Activated T-helper 1 cell treated with anti-CD3 and anti-CD28 coated beads, Interleukin-12 subunit alpha, Interleukin-12 subunit beta, Interleukin-2, Interleukin-4 antibody, amounts not matched to agents 30 ng/mL and 10 ng/mL and 1 ng/mL, durations not matched to agents 14 hours and 24 hours and 36 hours (primary cell): ENCODE measurements around the gene SELENOO. TPM values are rescaled to one million over a fixed set of nuclear protein-coding genes. Genes with fewer than 3 reads are reported as not detected.
A peak's percentile ranks its signal among the peaks of the same experiment; 100 is the strongest.

Source experiments
- DNase-seq: peaks from one replicate; pipeline ENCODE4 v3.0.0; 2021; ENCODE audit warnings: low spot score
- H3K27ac Mint-ChIP-seq: one replicate; pipeline ENCODE4 v1.8.0; 2021; ENCODE audit warnings: mild to moderate bottlenecking, mixed read lengths
- H3K27me3 Mint-ChIP-seq: one replicate; pipeline ENCODE4 v1.8.0; 2022; ENCODE audit warnings: mild to moderate bottlenecking, moderate library complexity, mixed read lengths; ENCODE audit not compliant: insufficient read depth
- H3K36me3 Mint-ChIP-seq: one replicate; pipeline ENCODE4 v1.8.0; 2021; ENCODE audit warnings: low read depth, mixed read lengths
- H3K4me1 Mint-ChIP-seq: one replicate; pipeline ENCODE4 v1.8.0; 2021; ENCODE audit warnings: low read depth, mixed read lengths
- H3K4me3 Mint-ChIP-seq: one replicate; pipeline ENCODE4 v1.8.0; 2021; ENCODE audit warnings: mild to moderate bottlenecking, moderate library complexity, mixed read lengths
- H3K9me3 Mint-ChIP-seq: one replicate; pipeline ENCODE4 v1.8.0; 2021; ENCODE audit warnings: mixed read lengths
- intact Hi-C: fragments of 100-400 bp; cut with micrococcal nuclease; formaldehyde crosslinking; loops from one replicate; pipeline ENCODE4 v1.15.1; 2024
- total RNA-seq: library from RNA; stranded (reverse); gene quantifications from 2 replicates; pipeline ENCODE4 v1.2.3, GENCODE V29; 2022

The SELENOO gene
- total RNA-seq, 1 donor from 2014 or later: 25.9 TPM

GRCh38 chr22:50238755-50239154 lies 37.9 kb downstream of the SELENOO start:
- H3K9me3 Mint-ChIP-seq: peaks cover 7% of the 10 kb centered on the region
- intact Hi-C loops: no loop called here

GRCh38 chr22:50242406-50242949 lies 41.7 kb downstream of the SELENOO start:
- Mint-ChIP-seq H3K27ac (no peak overlapping the region), H3K4me1 (peaks cover 26% of the 10 kb centered on the region), H3K4me3 (peak overlapping the region; percentile 99), H3K36me3 (peaks cover 18% of the 10 kb centered on the region), H3K9me3 (no peaks in the 10 kb centered on the region), H3K27me3 (peaks cover 2% of the 10 kb centered on the region)
- intact Hi-C loops: loop anchor here (5.0 to 10.0 kb wide), 3 partner anchors 85 to 255 kb away; partner anchors contain the start of genes DENND6B and SBF1
- DNase-seq: no peak

More at GRCh38 chr22:50238755-50239154, 37.9 kb downstream of the SELENOO start:
- H3K4me1 Mint-ChIP-seq: peaks cover 17% of the 10 kb centered on the region
- H3K4me3 Mint-ChIP-seq: no peak overlapping the region
- H3K36me3 Mint-ChIP-seq: peaks cover 32% of the 10 kb centered on the region
- DNase-seq: no peak
- H3K27me3 Mint-ChIP-seq: no peaks in the 10 kb centered on the region
- no peak overlapping the region for H3K27ac Mint-ChIP-seq

GRCh38 chr22:50243685-50244419 lies 43.0 kb downstream of the SELENOO start:
- peak overlapping the region; percentile 99 for H3K4me3 Mint-ChIP-seq
- no peak for DNase-seq
- H3K4me1 Mint-ChIP-seq: peaks cover 26% of the 10 kb centered on the region
- H3K36me3 Mint-ChIP-seq: peaks cover 15% of the 10 kb centered on the region
- H3K9me3 Mint-ChIP-seq: no peaks in the 10 kb centered on the region
- intact Hi-C loops: loop anchor here (2.0 to 10.0 kb wide), 4 partner anchors 43 to 253 kb away; partner anchors contain the start of genes DENND6B, SBF1 and SELENOO
- peak overlapping the region; percentile 100 for H3K27ac Mint-ChIP-seq
- peaks cover 2% of the 10 kb centered on the region for H3K27me3 Mint-ChIP-seq

- no peaks in the 10 kb centered on the region for H3K9me3 Mint-ChIP-seq
These were observed 43.8 kb downstream of the SELENOO start, which contains the start of gene TUBGCP6 for GRCh38 chr22:50244420-50245213. Gene TUBGCP6, minus strand, starts transcription at chr22:50245023. Its CDS starts 564 bp downstream, at chr22:50244459.

DNA sequence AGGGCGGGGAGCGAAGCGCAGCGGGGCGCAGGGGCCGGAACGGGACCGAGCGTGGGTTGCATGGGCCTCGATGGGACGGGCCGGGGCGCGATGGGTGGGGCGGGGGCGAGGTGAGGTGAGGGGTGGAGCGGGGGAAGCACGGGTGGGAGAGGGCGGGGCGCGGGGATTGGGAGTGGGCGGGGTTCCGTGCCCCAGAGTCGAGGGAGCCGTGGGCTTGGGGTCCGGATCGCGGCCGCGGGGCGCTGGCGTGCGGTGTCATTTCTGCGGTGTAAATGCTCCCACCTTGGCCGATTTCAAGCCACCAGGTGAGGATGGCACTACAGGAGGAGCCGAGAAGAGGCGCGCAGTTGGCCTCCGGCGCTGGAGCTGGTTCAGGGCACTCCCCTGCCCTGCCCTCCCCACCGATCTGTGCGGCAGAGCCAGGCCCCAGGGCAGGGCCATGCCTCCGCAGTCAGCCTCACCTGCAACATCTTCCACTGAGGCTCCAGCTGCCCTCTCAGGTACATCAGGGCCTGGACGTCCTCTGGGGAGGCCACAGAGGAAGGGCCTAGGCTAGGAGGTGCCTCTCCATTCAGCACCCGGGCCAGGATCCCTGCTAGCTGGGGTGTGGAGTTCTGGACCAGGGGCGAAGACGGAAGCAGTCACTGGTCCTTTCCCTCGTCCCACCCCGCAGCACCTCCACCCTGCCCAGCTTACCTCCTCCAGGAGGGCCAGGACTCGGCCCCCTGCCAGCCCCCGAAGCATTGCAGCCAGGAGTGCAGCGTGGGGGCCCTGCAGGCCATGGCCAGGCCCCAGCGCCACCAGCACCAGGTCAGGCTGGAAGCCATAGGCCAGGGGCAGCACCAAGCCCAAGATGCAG lies 44.6 kb downstream of the SELENOO start:
- H3K36me3 Mint-ChIP-seq: peaks cover 11% of the 10 kb centered on the region
- H3K4me1 Mint-ChIP-seq: peaks cover 26% of the 10 kb centered on the region
- H3K4me3 Mint-ChIP-seq: peak overlapping the region; percentile 99
- intact Hi-C loops: loop anchor here (1.0 to 10.0 kb wide), 3 partner anchors 25 to 229 kb away; partner anchors contain the start of genes MAPK11, SBF1 and SELENOO
- H3K9me3 Mint-ChIP-seq: no peaks in the 10 kb centered on the region
- peak overlapping the region; percentile 100 for H3K27ac Mint-ChIP-seq
- peaks cover 2% of the 10 kb centered on the region for H3K27me3 Mint-ChIP-seq
- no peak for DNase-seq

More at GRCh38 chr22:50244420-50245213, 43.8 kb downstream of the SELENOO start, which contains the start of gene TUBGCP6:
- intact Hi-C loops: loop anchor here (1.0 to 10.0 kb wide), 5 partner anchors 26 to 253 kb away; partner anchors contain the start of genes DENND6B, MAPK11, SBF1 and SELENOO
- H3K4me3 Mint-ChIP-seq: peak within 1 kb of the TSS; percentile 99
- peak; percentile 93 for DNase-seq
- peaks cover 26% of the 10 kb centered on the region for H3K4me1 Mint-ChIP-seq
- peak within 1 kb of the TSS; percentile 100 for H3K27ac Mint-ChIP-seq
- H3K36me3 Mint-ChIP-seq: peaks cover 15% of the 10 kb centered on the region
- peaks cover 2% of the 10 kb centered on the region for H3K27me3 Mint-ChIP-seq

DNA sequence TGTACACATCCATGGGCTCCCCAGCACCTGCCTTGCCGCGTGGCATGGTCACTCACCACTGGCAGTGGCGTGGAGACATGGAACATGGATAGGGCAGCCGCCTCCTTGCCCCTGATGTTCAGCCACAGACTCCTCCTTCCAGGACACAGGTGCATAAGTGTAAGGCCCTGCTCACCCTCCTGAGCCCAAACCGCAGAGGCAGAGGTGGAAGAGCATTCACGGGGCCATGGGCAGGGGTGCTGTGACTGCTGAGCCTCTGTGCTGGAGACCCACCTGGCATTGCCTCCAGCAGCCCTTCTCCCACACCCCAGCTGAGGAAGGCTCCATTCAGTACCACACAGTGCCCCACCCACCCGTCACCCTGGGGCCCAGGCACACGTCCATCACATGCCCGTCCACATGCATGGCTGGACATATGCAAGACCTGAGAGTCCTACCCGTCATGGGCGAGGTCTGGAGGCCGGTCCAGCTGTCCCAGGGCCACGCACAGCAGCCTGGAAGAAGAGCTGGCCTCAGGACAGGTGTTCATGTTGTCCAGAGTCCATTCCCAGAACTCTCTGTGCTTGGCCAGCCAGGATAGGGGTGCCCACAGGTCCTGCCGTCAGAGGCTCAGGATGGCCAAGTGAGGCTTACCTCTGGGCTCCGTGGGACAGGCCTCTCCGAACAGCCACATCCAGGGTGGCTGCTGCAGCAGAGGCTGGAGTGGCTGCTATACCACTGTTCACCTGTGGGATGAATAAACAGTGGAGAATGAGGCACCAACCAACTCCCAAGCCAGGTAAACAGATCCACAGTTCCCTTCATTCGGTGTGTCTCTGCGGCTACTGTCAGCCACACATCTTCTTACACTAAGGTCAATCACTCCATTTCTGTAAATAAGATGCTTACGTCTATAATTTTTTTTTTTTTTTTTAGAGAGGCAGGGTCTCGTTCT lies 45.7 kb downstream of the SELENOO start:
- Mint-ChIP-seq H3K9me3 (no peaks in the 10 kb centered on the region), H3K4me3 (peak overlapping the region; percentile 74), H3K4me1 (peaks cover 18% of the 10 kb centered on the region), H3K27ac (no peak overlapping the region), H3K27me3 (peaks cover 2% of the 10 kb centered on the region), H3K36me3 (peaks cover 10% of the 10 kb centered on the region)
- intact Hi-C loops: loop anchor here (10.0 kb wide), 1 partner anchor 228 kb away; the partner anchor contains the start of gene SBF1
- DNase-seq: no peak

DNA sequence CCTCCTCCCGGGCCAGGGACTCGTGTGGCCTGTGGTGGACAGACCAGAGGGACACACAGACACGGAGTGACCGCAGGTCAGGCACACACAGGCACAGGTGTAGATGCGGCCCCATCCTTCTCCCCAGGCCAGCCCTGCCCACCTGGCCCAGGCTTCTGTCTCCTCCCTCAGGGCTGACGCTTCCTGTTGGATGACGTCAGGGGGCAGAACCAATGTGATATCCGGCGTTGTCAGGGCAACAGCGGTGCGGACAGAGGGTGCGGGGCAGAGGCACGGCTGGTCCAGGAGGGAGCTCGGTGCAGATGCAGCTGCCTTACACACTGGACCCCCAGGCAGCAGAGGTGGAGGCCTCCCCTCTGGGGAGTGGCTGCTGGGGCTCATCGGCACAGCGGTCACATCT lies 46.9 kb downstream of the SELENOO start:
- peaks cover 2% of the 10 kb centered on the region for H3K27me3 Mint-ChIP-seq
- peaks cover 10% of the 10 kb centered on the region for H3K4me1 Mint-ChIP-seq
- H3K9me3 Mint-ChIP-seq: no peaks in the 10 kb centered on the region
- peak overlapping the region; percentile 79 for H3K27ac Mint-ChIP-seq
- H3K4me3 Mint-ChIP-seq: peak overlapping the region; percentile 74
- DNase-seq: no peak
- intact Hi-C loops: loop anchor here (10.0 kb wide), 1 partner anchor 227 kb away; the partner anchor contains the start of gene SBF1
- H3K36me3 Mint-ChIP-seq: peaks cover 10% of the 10 kb centered on the region

GRCh38 chr22:50248196-50249081 lies 47.6 kb downstream of the SELENOO start:
- Mint-ChIP-seq H3K4me3 (peak overlapping the region; percentile 74), H3K36me3 (peaks cover 10% of the 10 kb centered on the region), H3K9me3 (no peaks in the 10 kb centered on the region), H3K27ac (no peak overlapping the region), H3K27me3 (peaks cover 2% of the 10 kb centered on the region), H3K4me1 (peaks cover 9% of the 10 kb centered on the region)
- no peak for DNase-seq
- intact Hi-C loops: loop anchor here (10.0 kb wide), 1 partner anchor 226 kb away; the partner anchor contains the start of gene SBF1

DNA sequence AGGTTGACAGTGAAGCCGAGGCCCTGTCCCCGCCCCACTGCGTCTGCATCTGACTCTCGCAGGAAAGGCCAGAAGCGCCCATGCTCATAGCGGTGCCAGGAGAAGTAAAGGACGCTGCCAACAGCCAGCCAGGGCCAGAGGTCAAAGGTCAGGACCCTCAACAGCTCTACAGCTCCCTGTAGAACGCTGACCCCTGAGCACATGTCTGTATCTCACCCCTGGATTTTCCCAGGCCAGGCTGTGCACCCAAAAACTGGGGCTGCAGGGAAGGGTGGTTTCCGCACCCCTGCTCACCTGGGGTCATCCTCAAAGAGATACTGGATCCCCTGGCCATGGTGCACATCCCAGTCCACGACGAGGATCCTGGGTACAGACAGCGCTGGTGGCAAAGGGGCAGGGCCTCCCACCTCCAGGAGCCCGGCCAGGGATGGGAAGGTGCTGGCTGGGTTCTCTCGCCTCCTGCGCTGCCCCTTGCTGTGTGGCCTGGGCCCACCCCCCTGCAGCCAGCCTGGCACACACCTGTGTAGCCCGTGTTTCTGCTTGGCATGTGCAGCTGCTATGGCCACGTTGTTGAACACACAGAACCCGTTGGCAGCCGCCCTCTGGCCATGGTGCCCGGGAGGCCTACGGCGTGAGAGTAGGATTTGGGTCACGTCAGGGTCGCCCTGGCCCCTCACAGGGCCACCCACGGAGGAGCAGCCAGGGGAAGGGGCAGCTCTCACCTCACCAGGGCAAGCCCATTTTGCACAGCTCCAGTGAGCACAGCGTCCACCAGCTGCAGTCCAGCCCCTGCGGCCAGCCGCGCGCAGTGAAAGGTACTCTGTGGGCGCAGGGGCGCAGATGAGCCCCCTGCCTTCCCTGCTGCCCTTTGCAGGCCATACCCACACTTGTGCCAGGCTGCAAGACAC lies 48.8 kb downstream of the SELENOO start:
- DNase-seq: no peak
- no peaks in the 10 kb centered on the region for H3K9me3 Mint-ChIP-seq
- peak overlapping the region; percentile 85 for H3K4me3 Mint-ChIP-seq
- H3K36me3 Mint-ChIP-seq: peaks cover 10% of the 10 kb centered on the region
- H3K27ac Mint-ChIP-seq: no peak overlapping the region
- intact Hi-C loops: loop anchor here (2.0 to 10.0 kb wide), 2 partner anchors 225 to 371 kb away; partner anchors contain the start of gene SBF1
- peaks cover 9% of the 10 kb centered on the region for H3K4me1 Mint-ChIP-seq
- peaks cover 2% of the 10 kb centered on the region for H3K27me3 Mint-ChIP-seq

GRCh38 chr22:50250249-50250554 lies 49.4 kb downstream of the SELENOO start:
- no peak for DNase-seq
- H3K27ac Mint-ChIP-seq: peak overlapping the region; percentile 67
- intact Hi-C loops: loop anchor here (2.0 kb wide), 1 partner anchor 371 kb away; no protein-coding TSS in a partner anchor

More at GRCh38 chr22:50250249-50250554, 49.4 kb downstream of the SELENOO start:
- Mint-ChIP-seq H3K27me3 (no peaks in the 10 kb centered on the region), H3K9me3 (no peaks in the 10 kb centered on the region), H3K36me3 (peaks cover 7% of the 10 kb centered on the region), H3K4me1 (peaks cover 5% of the 10 kb centered on the region), H3K4me3 (peak overlapping the region; percentile 85)
